ENCODE data around the gene CCDC91.

The CCDC91 gene

GRCh38 chr12:28540324-28540714, 350.1 kb downstream of the CCDC91 start:
- H3K4me3 ChIP-seq (ENCODE audit: control insufficient read depth, low read depth, low read length), result no peak overlapping the region
- no peak for TF ChIP-seq CTCF (conservative IDR thresholded peaks at IDR 0.05; ENCODE audit: control insufficient read depth, insufficient read depth, low read depth, low read length)
- no peak for DNase-seq (ENCODE audit: low read depth)

- DNase-seq (ENCODE audit: low read depth), result no peak
- H3K4me3 ChIP-seq (ENCODE audit: control insufficient read depth, low read depth, low read length), result no peak overlapping the region
- no peak for TF ChIP-seq CTCF (conservative IDR thresholded peaks at IDR 0.05; ENCODE audit: control insufficient read depth, insufficient read depth, low read depth, low read length)
Observed at GRCh38 chr12:28543021-28543890, 353.0 kb downstream of the CCDC91 start.

- DNase-seq (ENCODE audit: low read depth), result peak; percentile 94
- TF ChIP-seq CTCF (conservative IDR thresholded peaks at IDR 0.05; ENCODE audit: control insufficient read depth, insufficient read depth, low read depth, low read length), result no peak
- no peak overlapping the region for H3K4me3 ChIP-seq (ENCODE audit: control insufficient read depth, low read depth, low read length)
Observed at GRCh38 chr12:28550757-28551704, 360.8 kb downstream of the CCDC91 start.

- DNase-seq (ENCODE audit: low read depth), result no peak
- no peak overlapping the region for H3K4me3 ChIP-seq (ENCODE audit: control insufficient read depth, low read depth, low read length)
- TF ChIP-seq CTCF (conservative IDR thresholded peaks at IDR 0.05; ENCODE audit: control insufficient read depth, insufficient read depth, low read depth, low read length), result no peak
Observed at GRCh38 chr12:28552251-28552970, 362.2 kb downstream of the CCDC91 start.

GRCh38 chr12:28555748-28556147, 365.5 kb downstream of the CCDC91 start:
- no peak for TF ChIP-seq CTCF (conservative IDR thresholded peaks at IDR 0.05; ENCODE audit: control insufficient read depth, insufficient read depth, low read depth, low read length)
- no peak overlapping the region for H3K4me3 ChIP-seq (ENCODE audit: control insufficient read depth, low read depth, low read length)
- DNase-seq (ENCODE audit: low read depth), result no peak

GRCh38 chr12:28558250-28558649, 368.0 kb downstream of the CCDC91 start:
- DNase-seq (ENCODE audit: low read depth), result no peak
- TF ChIP-seq CTCF (conservative IDR thresholded peaks at IDR 0.05; ENCODE audit: control insufficient read depth, insufficient read depth, low read depth, low read length), result no peak
- H3K4me3 ChIP-seq (ENCODE audit: control insufficient read depth, low read depth, low read length), result no peak overlapping the region
